ENCODE measurements around the gene ARF1.

ARF1 gene

GRCh38 chr1:228147768-228148167 lies 65.3 kb downstream of the ARF1 start:
- DNase-seq (ENCODE audit: low spot score) = no peak

- peak; percentile 35 for DNase-seq (ENCODE audit: low spot score)
These were observed 65.8 kb downstream of the ARF1 start for GRCh38 chr1:228148196-228148861.

Measured in AG08396 (cell line).